ENCODE measurements around the gene PLXNB2. TPM values are rescaled to one million over a fixed set of nuclear protein-coding genes. Genes with fewer than 3 reads are reported as not detected.

The PLXNB2 gene
- total RNA-seq, 2 donors from 2014 or later, result 10.3 to 13.1 TPM

GRCh38 chr22:50315289-50316113 is 8.1 kb upstream of the PLXNB2 start:
- DNase-seq (ENCODE audit: low spot score in 2 of 2), result no peak
- ATAC-seq, result no peak
- Mint-ChIP-seq H3K27ac (peak overlapping the region; percentile 19 to 83), H3K36me3 (no peaks in the 10 kb centered on the region), H3K9me3 (no peaks in the 10 kb centered on the region)

- ATAC-seq (peak; percentile 93), DNase-seq (ENCODE audit: low spot score in 2 of 2) (peak; percentile 70 to 82)
- no peaks in the 10 kb centered on the region for H3K9me3 Mint-ChIP-seq
- peak overlapping the region; percentile 83 to 97 for H3K27ac Mint-ChIP-seq
- no peaks in the 10 kb centered on the region for H3K36me3 Mint-ChIP-seq
Measured at GRCh38 chr22:50314455-50315288, 7.2 kb upstream of the PLXNB2 start.

GRCh38 chr22:50314081-50314454 is 6.6 kb upstream of the PLXNB2 start:
- H3K9me3 Mint-ChIP-seq, result no peaks in the 10 kb centered on the region
- peak overlapping the region; percentile 83 to 97 for H3K27ac Mint-ChIP-seq
- ATAC-seq (peak in 1 of 2 donors; percentile 21), DNase-seq (ENCODE audit: low spot score in 2 of 2) (no peak)
- H3K36me3 Mint-ChIP-seq, result no peaks in the 10 kb centered on the region

- Mint-ChIP-seq H3K36me3 (no peaks in the 10 kb centered on the region), H3K27ac (peak overlapping the region in 1 of 2 donors; percentile 83), H3K9me3 (no peaks in the 10 kb centered on the region)
- DNase-seq (ENCODE audit: low spot score in 2 of 2) (no peak), ATAC-seq (no peak)
Measured at GRCh38 chr22:50313600-50313999, 6.2 kb upstream of the PLXNB2 start.

- no peak for DNase-seq (ENCODE audit: low spot score in 2 of 2)
- ATAC-seq, result no peak
Measured at GRCh38 chr22:50313021-50313420, 5.6 kb upstream of the PLXNB2 start.

GRCh38 chr22:50312371-50312770 is 4.9 kb upstream of the PLXNB2 start:
- ATAC-seq (no peak), DNase-seq (ENCODE audit: low spot score in 2 of 2) (no peak)
- Mint-ChIP-seq H3K9me3 (no peaks in the 10 kb centered on the region), H3K36me3 (no peaks in the 10 kb centered on the region), H3K27ac (no peak overlapping the region)

More at GRCh38 chr22:50313021-50313420, 5.6 kb upstream of the PLXNB2 start:
- Mint-ChIP-seq H3K36me3 (no peaks in the 10 kb centered on the region), H3K27ac (no peak overlapping the region), H3K9me3 (no peaks in the 10 kb centered on the region)

- ATAC-seq (no peak), DNase-seq (ENCODE audit: low spot score in 2 of 2) (no peak)
- peak overlapping the region in 1 of 2 donors; percentile 63 for H3K27ac Mint-ChIP-seq
- H3K36me3 Mint-ChIP-seq, result no peaks in the 10 kb centered on the region
- no peaks in the 10 kb centered on the region for H3K9me3 Mint-ChIP-seq
Measured at GRCh38 chr22:50311606-50312351, 4.3 kb upstream of the PLXNB2 start.

GRCh38 chr22:50310949-50311444 is 3.6 kb upstream of the PLXNB2 start:
- Mint-ChIP-seq H3K36me3 (no peaks in the 10 kb centered on the region), H3K9me3 (no peaks in the 10 kb centered on the region), H3K27ac (peak overlapping the region in 1 of 2 donors; percentile 63)
- ATAC-seq (no peak), DNase-seq (ENCODE audit: low spot score in 2 of 2) (no peak)

- Mint-ChIP-seq H3K9me3 (no peaks in the 10 kb centered on the region), H3K36me3 (no peaks in the 10 kb centered on the region), H3K27ac (no peak overlapping the region)
- ATAC-seq (no peak), DNase-seq (ENCODE audit: low spot score in 2 of 2) (no peak)
Measured at GRCh38 chr22:50310031-50310722, 2.7 kb upstream of the PLXNB2 start.

- no peaks in the 10 kb centered on the region for H3K9me3 Mint-ChIP-seq
- ATAC-seq, result no peak
- H3K36me3 Mint-ChIP-seq, result no peaks in the 10 kb centered on the region
- H3K27ac Mint-ChIP-seq, result no peak overlapping the region
- no peak for DNase-seq (ENCODE audit: low spot score in 2 of 2)
Measured at GRCh38 chr22:50309601-50309991, 2.1 kb upstream of the PLXNB2 start.

GRCh38 chr22:50308986-50309600 is 1.6 kb upstream of the PLXNB2 start:
- Mint-ChIP-seq H3K27ac (peak overlapping the region in 1 of 2 donors; percentile 42), H3K9me3 (no peaks in the 10 kb centered on the region), H3K36me3 (no peaks in the 10 kb centered on the region)
- ATAC-seq (no peak), DNase-seq (ENCODE audit: low spot score in 2 of 2) (no peak)

- H3K27ac Mint-ChIP-seq, result peak overlapping the region in 1 of 2 donors; percentile 42
- H3K9me3 Mint-ChIP-seq, result no peaks in the 10 kb centered on the region
- H3K36me3 Mint-ChIP-seq, result no peaks in the 10 kb centered on the region
- DNase-seq (ENCODE audit: low spot score in 2 of 2), result no peak
- ATAC-seq, result no peak
Measured at GRCh38 chr22:50308597-50308935, 1.1 kb upstream of the PLXNB2 start.

GRCh38 chr22:50307890-50308596 is 597 bp upstream of the PLXNB2 start:
- no peaks in the 10 kb centered on the region for H3K9me3 Mint-ChIP-seq
- no peak overlapping the region for H3K27ac Mint-ChIP-seq
- no peak for DNase-seq (ENCODE audit: low spot score in 2 of 2)
- H3K36me3 Mint-ChIP-seq, result no peaks in the 10 kb centered on the region
- ATAC-seq, result no peak

GRCh38 chr22:50305923-50306566 is 1.4 kb downstream of the PLXNB2 start:
- ATAC-seq, result peak in 1 of 2 donors; percentile 66
- DNase-seq (ENCODE audit: low spot score in 2 of 2), result no peak
- H3K27ac Mint-ChIP-seq, result no peak overlapping the region
- no peaks in the 10 kb centered on the region for H3K9me3 Mint-ChIP-seq
- H3K36me3 Mint-ChIP-seq, result no peaks in the 10 kb centered on the region

GRCh38 chr22:50305393-50305922 is 2.0 kb downstream of the PLXNB2 start:
- no peak overlapping the region for H3K27ac Mint-ChIP-seq
- DNase-seq (ENCODE audit: low spot score in 2 of 2), result no peak
- H3K36me3 Mint-ChIP-seq, result no peaks in the 10 kb centered on the region
- peak in 1 of 2 donors; percentile 4 for ATAC-seq
- H3K9me3 Mint-ChIP-seq, result no peaks in the 10 kb centered on the region
